Osteocyte (in vitro differentiated cells): Measurements from ENCODE around the gene NR2F1-AS1. TPM values are rescaled to one million over a fixed set of nuclear protein-coding genes. Genes with fewer than 3 reads are reported as not detected.

Experiments used
- DNase-seq: peaks from one replicate; pipeline ENCODE4 v3.0.0; 2021; ENCODE audit warnings: mixed read lengths; ENCODE audit not compliant: unreplicated experiment; ENCODE audit errors: extremely low spot score
- H3K27ac Mint-ChIP-seq: one replicate; pipeline ENCODE4 v1.8.0; 2021; ENCODE audit warnings: mild to moderate bottlenecking, mixed read lengths; ENCODE audit not compliant: unreplicated experiment
- H3K27me3 Mint-ChIP-seq: one replicate; pipeline ENCODE4 v1.8.0; 2021; ENCODE audit warnings: mixed read lengths; ENCODE audit not compliant: unreplicated experiment
- H3K36me3 Mint-ChIP-seq: one replicate; pipeline ENCODE4 v1.8.0; 2021; ENCODE audit warnings: mixed read lengths; ENCODE audit not compliant: unreplicated experiment
- H3K4me1 Mint-ChIP-seq: one replicate; pipeline ENCODE4 v1.8.0; 2021; ENCODE audit warnings: mixed read lengths; ENCODE audit not compliant: unreplicated experiment
- H3K4me3 Mint-ChIP-seq: one replicate; pipeline ENCODE4 v1.8.0; 2021; ENCODE audit warnings: mild to moderate bottlenecking, moderate library complexity, mixed read lengths; ENCODE audit not compliant: unreplicated experiment
- H3K9me3 Mint-ChIP-seq: one replicate; pipeline ENCODE4 v1.8.0; 2021; ENCODE audit warnings: mixed read lengths; ENCODE audit not compliant: unreplicated experiment
- CTCF ChIP-seq: fragments of 200-600 bp; sonication (generic); IDR thresholded peaks from 2 replicates; pipeline ENCODE4 v1.5.0; 2021; ENCODE audit warnings: antibody characterized with exemption, mild to moderate bottlenecking, moderate library complexity
- total RNA-seq: library from RNA; stranded (reverse); gene quantifications from 2 replicates; pipeline ENCODE4 v1.2.1, GENCODE V29; 2021

The NR2F1-AS1 gene
- total RNA-seq, 1 donor from 2014 or later, result 40.9 TPM

- no peak for DNase-seq
- H3K27me3 Mint-ChIP-seq, result no peaks in the 10 kb centered on the region
- H3K9me3 Mint-ChIP-seq, result no peaks in the 10 kb centered on the region
- no peak overlapping the region for H3K27ac Mint-ChIP-seq
- H3K4me3 Mint-ChIP-seq, result no peak overlapping the region
- peaks cover 20% of the 10 kb centered on the region for H3K4me1 Mint-ChIP-seq
- H3K36me3 Mint-ChIP-seq, result peaks cover 6% of the 10 kb centered on the region
- no peak for TF ChIP-seq CTCF
These were observed 155.9 kb downstream of the NR2F1-AS1 start for GRCh38 chr5:93425096-93425495.

- H3K27ac Mint-ChIP-seq, result no peak overlapping the region
- no peaks in the 10 kb centered on the region for H3K27me3 Mint-ChIP-seq
- H3K36me3 Mint-ChIP-seq, result peaks cover 6% of the 10 kb centered on the region
- no peak for TF ChIP-seq CTCF
- no peak for DNase-seq
- peaks cover 20% of the 10 kb centered on the region for H3K4me1 Mint-ChIP-seq
- no peaks in the 10 kb centered on the region for H3K9me3 Mint-ChIP-seq
- H3K4me3 Mint-ChIP-seq, result no peak overlapping the region
These were observed 157.7 kb downstream of the NR2F1-AS1 start for GRCh38 chr5:93423300-93423699.

- no peak overlapping the region for H3K4me3 Mint-ChIP-seq
- DNase-seq, result no peak
- no peaks in the 10 kb centered on the region for H3K9me3 Mint-ChIP-seq
- no peaks in the 10 kb centered on the region for H3K27me3 Mint-ChIP-seq
- no peak overlapping the region for H3K27ac Mint-ChIP-seq
- H3K4me1 Mint-ChIP-seq, result peaks cover 20% of the 10 kb centered on the region
- TF ChIP-seq CTCF, result no peak
- H3K36me3 Mint-ChIP-seq, result peaks cover 6% of the 10 kb centered on the region
These were observed 158.3 kb downstream of the NR2F1-AS1 start for GRCh38 chr5:93422652-93423280.

- no peaks in the 10 kb centered on the region for H3K27me3 Mint-ChIP-seq
- TF ChIP-seq CTCF, result no peak
- H3K9me3 Mint-ChIP-seq, result no peaks in the 10 kb centered on the region
- H3K4me1 Mint-ChIP-seq, result peaks cover 19% of the 10 kb centered on the region
- H3K36me3 Mint-ChIP-seq, result peaks cover 6% of the 10 kb centered on the region
- no peak overlapping the region for H3K4me3 Mint-ChIP-seq
- H3K27ac Mint-ChIP-seq, result no peak overlapping the region
- no peak for DNase-seq
These were observed 159.0 kb downstream of the NR2F1-AS1 start for GRCh38 chr5:93421987-93422401.

- Mint-ChIP-seq H3K36me3 (peaks cover 6% of the 10 kb centered on the region), H3K4me1 (peaks cover 19% of the 10 kb centered on the region), H3K9me3 (no peaks in the 10 kb centered on the region), H3K4me3 (no peak overlapping the region), H3K27me3 (no peaks in the 10 kb centered on the region), H3K27ac (no peak overlapping the region)
- no peak for DNase-seq
- TF ChIP-seq CTCF, result no peak
These were observed 159.6 kb downstream of the NR2F1-AS1 start for GRCh38 chr5:93421468-93421867.
